Stimulated activated CD4-positive, alpha-beta T cell treated with anti-CD3 and anti-CD28 coated beads, TNF-alpha, amount 100 ng/mL, for 48 hours (primary cell): ENCODE results near the gene HNRNPR.
"Not testable (repeated sequence)": the region's sequence is repeated elsewhere in the genome, so short reads cannot be mapped to it uniquely, and the experiment has no call there.

Experiments
- DNase-seq, 3 donors: peaks; one replicate each; pipeline ENCODE4 v3.0.0-alpha.2; 2020; ENCODE audit warnings: low read depth in 3 of 3

Gene HNRNPR

DNA sequence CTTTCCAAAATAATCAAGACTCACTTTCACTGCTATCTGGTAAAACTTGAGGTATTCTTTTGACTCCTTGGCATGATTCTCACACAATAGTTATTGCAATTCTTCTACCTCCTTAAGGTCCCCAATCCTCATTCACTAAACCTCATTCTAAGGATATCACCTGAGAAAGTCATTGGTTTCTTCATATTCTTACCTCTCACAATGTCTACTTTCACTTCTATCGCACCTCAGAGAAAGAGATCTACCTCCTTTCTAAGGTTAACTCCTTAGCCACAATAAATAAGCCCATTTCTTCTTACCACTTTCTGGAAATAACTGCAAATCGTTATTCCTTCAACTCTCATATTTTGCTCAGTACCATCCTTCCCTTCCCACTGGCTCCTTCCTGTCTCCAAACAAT, 18.7 kb downstream of the HNRNPR start:
- DNase-seq, result no peak

- no peak for DNase-seq
Measured at GRCh38 chr1:23322770-23323169, 21.3 kb downstream of the HNRNPR start.

DNA sequence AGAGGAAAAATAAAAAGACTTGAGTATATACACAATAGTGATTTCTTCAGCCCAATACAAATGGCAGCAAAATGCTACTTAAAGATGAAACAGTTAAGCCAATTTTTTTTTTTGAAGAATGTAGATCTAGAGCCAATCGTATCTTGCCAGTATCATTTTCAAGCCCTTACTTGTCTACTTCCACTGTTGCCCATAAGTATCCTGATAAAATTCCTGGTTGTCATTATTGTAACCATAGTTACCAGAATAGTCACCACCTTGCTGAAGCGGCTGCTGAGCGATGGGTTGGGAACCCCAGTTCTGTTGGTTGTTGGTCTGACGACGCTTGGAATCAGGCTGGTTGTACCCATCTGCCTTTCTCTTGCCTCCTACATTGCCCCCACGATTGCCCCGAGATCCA, 33.8 kb downstream of the HNRNPR start:
- not testable (repeated sequence) for DNase-seq

DNA sequence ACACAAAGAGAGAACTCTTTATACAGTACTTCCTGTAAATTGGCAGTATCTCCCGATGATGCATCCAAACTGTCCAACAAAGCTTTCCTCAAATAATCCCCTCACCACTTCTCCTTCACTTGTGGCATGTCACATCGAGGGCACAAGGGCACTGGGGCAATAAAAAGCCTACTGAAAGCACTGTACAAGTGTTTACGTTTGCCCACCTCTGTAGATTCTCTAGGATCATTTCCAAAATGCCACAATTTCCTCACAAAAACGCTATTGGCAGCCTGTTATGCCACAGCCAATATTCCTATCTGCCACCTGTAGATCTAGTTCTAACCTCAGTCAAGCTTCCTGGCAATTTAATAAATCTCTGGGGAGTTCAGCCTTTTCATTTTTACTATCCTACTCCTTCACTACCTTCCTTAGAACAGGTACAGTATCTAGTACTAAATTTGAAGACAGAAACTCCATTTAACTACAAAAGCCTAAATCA, 39.9 kb downstream of the HNRNPR start:
- DNase-seq, result no peak

GRCh38 chr1:23303524-23303923, 40.6 kb downstream of the HNRNPR start:
- DNase-seq, result no peak

GRCh38 chr1:23296931-23297330, 47.2 kb downstream of the HNRNPR start:
- no peak for DNase-seq

DNA sequence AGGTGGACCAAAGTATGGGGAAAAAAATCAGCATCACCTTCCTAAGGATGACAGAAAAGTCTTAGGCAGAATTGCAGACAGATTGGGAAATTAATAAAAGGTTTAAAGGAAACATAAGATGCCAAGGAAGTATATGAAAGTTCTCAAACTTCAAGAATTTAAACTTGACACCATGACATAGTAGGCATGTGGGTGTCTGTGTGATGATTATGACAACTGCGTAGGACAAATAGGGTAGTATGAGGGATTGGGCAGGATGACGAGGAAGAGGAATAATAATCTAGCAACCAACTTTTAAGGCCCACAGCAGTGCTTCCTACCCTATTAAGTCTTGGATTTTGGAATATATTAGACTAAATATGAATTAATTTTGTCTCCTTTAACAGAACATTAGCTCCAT, 52.4 kb downstream of the HNRNPR start:
- DNase-seq, result no peak

DNA sequence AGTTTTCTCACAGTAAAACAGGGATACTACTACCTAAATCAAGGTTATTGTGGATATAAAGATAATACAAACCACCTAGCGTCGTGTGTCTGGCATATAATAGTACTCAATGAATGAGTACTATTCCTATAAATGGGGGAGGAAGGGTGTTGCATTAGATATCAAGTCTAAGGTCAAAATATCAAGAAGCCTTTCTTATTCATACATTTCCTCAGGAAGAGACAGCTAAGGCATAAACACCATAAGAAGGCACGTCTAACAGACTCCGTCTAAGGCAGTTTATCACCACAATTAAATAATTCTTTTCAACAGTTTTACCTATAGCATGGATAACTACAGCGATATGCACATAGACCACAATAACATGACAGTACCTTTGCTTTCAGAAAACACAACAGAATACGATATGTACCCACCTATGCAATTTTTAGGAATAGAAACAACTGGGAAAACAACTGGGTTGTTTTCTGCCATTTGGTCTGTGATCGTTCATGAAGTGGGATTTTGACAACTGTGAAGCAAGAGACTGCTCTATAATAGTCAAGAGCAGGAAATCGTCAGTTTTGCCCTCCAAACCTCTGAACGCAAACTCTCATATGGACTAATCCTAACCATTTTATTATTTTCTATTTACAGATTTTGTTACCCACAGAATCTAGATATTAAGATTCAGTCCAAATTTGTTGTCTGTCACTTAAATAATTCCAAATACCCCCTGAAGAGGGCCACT, 53.1 kb downstream of the HNRNPR start:
- DNase-seq, result no peak

DNA sequence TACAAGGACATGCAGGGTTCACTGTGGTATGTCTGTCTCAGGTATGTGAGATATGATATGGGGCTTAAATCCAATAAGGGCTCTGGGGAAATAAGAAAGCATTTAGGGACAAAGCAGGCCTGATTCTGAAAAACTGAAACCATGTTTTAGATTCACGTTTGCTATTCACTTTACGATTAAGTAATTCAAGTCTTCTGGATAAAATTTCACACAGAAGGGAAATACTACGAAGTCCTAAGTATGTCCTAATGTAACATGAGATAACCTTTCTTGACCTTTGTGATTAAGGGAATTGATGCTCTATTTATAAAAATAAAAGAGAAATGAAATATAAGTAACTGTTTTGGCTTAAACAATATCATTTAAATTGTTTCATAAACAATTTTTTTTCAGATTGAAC, 55.4 kb downstream of the HNRNPR start:
- no peak for DNase-seq

DNA sequence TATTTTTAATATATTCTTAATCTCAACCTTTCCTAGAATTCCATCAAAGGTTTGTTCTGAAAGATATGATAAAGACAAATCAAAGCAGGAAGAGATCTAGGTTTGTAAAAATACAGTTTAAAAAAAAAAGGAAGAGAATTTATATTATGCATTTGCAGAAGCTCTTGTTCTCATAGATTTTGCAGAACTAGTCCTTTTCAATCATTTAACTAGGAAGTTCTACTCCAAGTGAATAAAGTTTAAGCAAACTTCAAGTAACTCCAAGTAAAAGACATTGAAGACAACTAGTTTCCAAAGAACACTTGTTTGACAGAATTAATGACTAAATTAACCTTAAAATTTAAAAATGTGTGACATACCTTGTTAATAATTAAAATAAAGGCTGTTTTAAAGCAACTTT, 55.9 kb downstream of the HNRNPR start:
- no peak for DNase-seq

DNA sequence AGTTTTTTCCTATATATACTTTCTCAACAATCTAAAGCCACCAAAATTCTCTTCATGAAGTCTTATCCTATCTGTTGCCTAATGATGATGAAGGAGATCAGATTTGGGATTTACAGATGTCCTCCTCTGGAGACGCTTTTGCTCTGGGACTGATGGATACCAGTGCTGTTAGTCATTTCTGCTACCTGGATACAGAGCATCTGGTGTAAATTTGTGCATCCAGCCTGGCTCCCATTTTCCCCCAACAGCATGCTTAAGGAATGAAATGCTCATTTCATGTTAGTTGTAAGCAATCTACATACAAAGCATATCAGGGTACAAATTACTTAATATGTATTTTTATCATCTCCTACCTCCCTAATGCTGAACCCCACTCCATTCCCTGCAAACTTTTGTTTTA, 57.7 kb downstream of the HNRNPR start:
- no peak for DNase-seq

DNA sequence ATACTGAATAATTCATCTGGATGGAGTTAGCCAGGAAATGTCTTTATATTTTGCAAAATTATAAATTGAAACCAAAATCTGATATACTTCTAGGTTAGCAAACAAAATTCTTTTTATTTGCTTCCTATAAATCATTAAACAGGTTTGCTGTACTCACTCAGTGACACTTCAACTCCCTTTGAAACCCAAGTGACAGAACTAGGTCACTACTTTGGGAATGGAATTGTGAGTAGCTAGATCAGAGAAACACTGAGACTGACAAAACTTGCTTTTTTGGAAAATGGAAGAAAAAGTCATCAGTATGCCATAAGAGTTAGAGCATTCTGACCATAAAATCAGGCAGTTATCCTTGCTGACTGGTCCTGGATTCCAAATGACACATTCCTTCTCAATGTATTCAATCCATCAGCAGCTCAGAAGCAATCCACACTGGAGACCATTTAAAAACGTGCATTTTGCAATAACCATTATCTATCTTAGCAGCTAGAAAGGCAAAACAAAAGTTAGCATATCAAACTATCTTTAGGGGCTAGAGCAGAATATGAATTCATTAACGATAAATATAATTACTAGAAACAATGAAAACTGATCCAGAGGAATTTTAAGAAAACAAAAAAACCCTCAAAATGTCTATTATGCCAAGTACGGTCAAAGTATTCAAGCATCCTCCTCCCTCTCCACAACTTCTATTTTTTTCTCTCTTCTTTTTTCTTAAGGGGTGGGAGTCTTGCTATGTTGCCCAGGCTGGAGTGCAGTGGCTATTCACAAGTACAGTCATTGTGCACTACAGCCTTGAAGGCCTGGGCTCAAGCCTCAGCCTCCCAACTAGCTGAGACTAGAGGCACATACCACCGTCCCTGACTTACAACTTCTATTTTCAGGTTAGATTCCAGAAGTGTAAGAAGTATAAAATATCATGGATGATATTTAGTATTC, 60.1 kb downstream of the HNRNPR start:
- DNase-seq, result no peak

GRCh38 chr1:23282957-23283356, 61.1 kb downstream of the HNRNPR start:
- DNase-seq, result no peak

DNA sequence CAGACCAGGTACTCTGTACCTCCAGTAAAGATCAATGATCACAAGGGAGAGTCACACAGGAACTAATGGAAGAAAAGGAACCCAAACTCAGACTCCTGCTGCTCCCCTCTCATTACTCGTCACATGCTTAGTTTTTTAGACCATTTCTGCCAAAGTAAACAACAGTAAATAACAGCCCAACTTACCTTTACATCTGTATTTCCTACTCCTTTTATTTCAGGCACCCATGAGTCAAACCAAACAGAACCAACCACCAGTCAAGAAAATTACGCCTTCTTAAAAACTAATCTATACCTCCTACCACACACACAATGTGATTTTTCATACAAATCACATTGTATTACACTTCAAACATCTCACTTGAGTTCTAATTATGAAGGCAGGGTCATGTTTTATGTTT, 65.4 kb downstream of the HNRNPR start:
- DNase-seq, result no peak

- DNase-seq, result no peak
Measured at GRCh38 chr1:23276531-23276930, 67.6 kb downstream of the HNRNPR start.

DNA sequence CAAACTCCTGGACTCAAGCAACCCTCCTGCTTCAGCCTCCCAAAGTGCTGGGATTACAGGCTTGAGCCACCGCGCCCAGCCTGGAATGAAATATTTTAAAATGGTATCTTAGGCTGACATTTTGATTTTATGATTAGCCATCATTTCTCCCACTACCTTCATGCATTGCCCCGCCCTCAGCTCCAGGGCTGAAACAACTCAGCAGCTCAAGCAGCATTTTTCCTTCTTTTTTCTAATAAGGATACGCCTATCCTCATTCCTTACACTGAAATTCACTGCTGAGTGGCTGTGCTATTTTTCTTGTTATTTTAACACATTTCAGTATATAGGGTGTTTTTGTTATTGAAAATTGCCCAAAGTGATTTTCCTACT, 70.0 kb downstream of the HNRNPR start:
- DNase-seq, result no peak

DNA sequence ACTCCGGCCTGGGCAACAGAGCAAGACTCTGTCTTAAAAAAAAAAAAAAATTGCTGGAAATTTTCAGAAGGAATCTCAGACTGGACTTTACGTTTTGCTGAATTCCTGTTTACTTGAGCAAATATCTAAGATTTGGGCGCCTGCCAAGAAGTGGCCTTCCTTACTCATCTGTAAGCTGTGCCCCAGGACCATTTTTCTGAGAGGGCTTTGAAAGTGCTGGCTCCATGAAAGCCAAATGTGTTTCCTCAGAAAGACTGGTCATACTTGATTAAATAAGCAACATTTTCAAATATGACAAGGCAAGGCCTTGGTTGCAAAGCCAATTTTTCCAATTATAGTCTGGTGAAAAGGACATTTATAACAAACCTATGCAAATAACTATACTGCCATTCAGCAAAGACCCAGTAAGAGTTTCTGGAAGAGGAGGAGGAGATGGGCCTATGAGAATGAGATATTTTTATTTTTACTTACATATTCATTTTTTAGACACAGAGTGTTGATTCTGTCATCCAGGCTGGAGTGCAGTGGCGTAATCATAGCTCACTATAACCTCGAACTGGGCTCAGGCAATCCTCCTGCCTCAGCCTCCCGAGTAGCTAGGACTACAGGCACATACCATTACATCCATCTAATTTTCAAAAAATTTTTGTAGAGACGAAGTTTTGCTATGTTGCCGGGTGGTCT, 70.5 kb downstream of the HNRNPR start:
- no peak for DNase-seq

DNA sequence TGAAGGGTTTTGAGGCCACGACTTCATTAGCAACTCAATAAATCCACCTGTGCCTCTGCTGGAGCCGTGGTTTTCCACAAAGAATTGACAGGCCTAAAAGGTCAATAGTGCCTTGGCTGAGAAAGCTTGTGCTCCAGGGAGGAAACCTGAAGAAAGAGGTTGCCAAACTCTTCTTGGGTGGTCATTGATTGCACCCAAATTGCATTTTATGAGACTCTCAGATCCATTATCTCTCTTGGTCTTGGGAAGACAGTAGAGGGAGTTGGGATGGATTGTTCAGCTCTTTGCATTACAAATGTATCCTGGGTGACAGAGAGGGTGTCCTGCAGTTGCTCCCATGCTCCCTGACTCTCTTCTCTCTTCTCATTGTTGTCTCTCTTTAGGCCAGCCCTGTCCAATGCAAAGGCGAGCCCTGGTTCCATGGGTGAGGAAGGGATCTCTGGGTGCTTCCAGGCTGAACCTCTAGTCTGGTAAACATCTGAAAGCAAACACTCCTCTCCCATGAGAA, 80.7 kb downstream of the HNRNPR start:
- DNase-seq, result no peak

DNA sequence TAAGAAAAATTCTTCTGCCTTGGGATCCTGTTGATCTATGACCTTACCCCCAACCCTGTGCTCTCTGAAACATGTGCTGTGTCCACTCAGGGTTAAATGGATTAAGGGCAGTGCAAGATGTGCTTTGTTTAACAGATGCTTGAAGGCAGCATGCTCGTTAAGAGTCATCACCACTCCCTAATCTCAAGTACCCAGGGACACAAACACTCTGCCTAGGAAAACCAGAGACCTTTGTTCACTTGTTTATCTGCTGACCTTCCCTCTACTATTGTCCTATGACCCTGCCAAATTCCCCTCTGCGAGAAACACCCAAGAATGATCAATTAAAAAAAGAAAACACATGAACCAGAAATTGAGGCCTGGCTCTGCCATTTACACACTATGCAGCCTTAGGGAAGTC, 86.0 kb downstream of the HNRNPR start:
- DNase-seq, result not testable (repeated sequence)

DNA sequence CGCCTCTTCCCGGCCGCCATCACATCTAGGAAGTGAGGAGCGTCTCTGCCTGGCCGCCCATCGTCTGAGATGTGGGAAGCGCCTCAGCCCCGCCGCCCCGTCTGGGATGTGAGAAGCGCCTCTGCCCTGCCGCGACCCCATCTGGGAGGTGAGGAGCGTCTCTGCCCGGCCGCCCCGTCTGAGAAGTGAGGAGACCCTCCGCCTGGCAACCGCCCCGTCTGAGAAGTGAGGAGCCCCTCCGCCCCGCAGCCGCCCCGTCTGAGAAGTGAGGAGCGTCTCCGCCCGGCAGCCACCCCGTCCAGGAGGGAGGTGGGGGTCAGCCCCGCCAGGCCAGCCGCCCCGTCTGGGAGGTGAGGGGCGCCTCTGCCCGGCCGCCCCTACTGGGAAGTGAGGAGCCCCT, 86.7 kb downstream of the HNRNPR start:
- DNase-seq, result not testable (repeated sequence)
